ENCODE measurements around the gene RGS19. TPM values are rescaled to one million over a fixed set of nuclear protein-coding genes. Genes with fewer than 3 reads are reported as not detected.
"Not testable (repeated sequence)": the region's sequence is repeated elsewhere in the genome, so short reads cannot be mapped to it uniquely, and the experiment has no call there.

Gene RGS19
- total RNA-seq, 1 experiment from 2014 or later: 16.4 TPM

DNA sequence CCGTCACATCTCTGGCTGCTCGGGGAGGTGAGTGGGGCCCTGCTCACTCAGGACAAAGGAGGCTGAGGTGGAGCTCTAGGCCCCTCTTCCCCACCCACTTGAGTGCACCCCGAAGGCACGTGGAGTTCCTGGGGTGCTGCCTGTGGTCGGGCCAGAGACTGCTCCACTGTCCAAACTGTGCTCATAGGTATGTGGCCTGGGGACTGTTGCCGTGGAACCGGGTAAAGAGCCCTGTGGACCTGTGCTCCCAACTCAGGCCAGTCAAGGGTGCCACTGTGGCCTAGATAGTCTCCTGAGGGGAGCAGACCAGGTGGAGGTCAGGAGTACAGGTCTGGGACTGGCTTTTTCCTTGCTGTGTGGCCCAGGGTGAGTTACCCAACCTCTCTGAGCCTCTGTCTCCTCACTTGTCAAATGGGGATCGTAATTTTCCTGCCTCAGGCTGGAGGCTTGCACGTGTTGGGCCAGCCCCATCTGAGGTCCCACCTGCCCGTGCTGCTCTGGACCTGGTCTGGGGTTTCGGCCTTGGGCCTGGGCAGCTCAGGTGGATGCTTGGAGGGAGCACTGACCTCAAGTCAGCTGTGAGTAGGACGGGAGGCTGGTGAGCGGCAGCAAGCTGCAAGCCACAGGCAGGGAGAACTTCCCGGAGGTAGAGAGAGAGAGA, 40.5 kb upstream of the RGS19 start:
- no TSS peak for BruUV-seq (replicated peaks)
- POLR2A ChIA-PET (ENCODE audit: low non-redundant PET): no interaction called here

DNA sequence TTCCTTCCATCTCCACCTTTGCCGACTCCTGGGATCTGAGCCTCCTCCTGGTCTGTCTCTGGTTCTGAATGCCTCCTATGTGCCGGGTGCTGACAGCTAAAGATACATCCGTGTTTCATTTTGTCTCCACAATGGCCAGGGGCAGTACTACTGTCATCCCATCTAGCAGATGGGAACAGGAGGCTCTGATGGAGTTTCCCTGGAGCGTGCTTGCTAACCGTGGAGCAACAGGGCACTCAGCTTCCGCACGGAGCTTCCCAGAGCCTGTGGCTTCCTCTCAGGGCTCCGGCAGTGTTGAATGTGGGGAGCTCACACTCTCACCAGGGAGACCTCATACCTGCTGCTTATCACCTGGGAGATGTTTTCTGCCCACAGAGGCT, 40.0 kb upstream of the RGS19 start:
- ChIA-PET CTCF (no interaction called here), POLR2A (ENCODE audit: low non-redundant PET) (no interaction called here)
- H3K4me3 ChIP-seq (ENCODE audit: low read depth, low read length, poor library complexity, severe bottlenecking): no peak overlapping the region
- H3K27ac ChIP-seq (ENCODE audit: low read depth, low read length, poor library complexity, severe bottlenecking): no peak overlapping the region
- peaks cover 33% of the 10 kb centered on the region for H3K27me3 ChIP-seq (replicated peaks; ENCODE audit: insufficient read depth, low read depth, low read length, poor library complexity)
- no TSS peak for BruUV-seq (replicated peaks)
- intact Hi-C loops (cut with micrococcal nuclease; ENCODE audit: unreplicated experiment): no loop called here
- DNase-seq (ENCODE audit: low spot score): no peak
- H3K9me3 ChIP-seq (ENCODE audit: low read depth, low read length, poor library complexity, severe bottlenecking): no peaks in the 10 kb centered on the region
- H3K36me3 ChIP-seq (ENCODE audit: insufficient read depth, low read length, poor library complexity, severe bottlenecking): no peaks in the 10 kb centered on the region
- TF ChIP-seq, protein P1, sequence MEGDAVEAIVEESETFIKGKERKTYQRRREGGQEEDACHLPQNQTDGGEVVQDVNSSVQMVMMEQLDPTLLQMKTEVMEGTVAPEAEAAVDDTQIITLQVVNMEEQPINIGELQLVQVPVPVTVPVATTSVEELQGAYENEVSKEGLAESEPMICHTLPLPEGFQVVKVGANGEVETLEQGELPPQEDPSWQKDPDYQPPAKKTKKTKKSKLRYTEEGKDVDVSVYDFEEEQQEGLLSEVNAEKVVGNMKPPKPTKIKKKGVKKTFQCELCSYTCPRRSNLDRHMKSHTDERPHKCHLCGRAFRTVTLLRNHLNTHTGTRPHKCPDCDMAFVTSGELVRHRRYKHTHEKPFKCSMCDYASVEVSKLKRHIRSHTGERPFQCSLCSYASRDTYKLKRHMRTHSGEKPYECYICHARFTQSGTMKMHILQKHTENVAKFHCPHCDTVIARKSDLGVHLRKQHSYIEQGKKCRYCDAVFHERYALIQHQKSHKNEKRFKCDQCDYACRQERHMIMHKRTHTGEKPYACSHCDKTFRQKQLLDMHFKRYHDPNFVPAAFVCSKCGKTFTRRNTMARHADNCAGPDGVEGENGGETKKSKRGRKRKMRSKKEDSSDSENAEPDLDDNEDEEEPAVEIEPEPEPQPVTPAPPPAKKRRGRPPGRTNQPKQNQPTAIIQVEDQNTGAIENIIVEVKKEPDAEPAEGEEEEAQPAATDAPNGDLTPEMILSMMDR (conservative IDR thresholded peaks at IDR 0.05; ENCODE audit: low read depth, low read length): no peak
- TF ChIP-seq EZH2 (IDR thresholded peaks at IDR 0.05; ENCODE audit: borderline replicate concordance, low read depth, low read length, poor library complexity, severe bottlenecking): no peak
- no peaks in the 10 kb centered on the region for H3K4me1 ChIP-seq (ENCODE audit: insufficient read depth, low read length, poor library complexity, severe bottlenecking)

More for the DNA sequence above, 40.5 kb upstream of the RGS19 start:
- no peak for TF ChIP-seq EZH2 (IDR thresholded peaks at IDR 0.05; ENCODE audit: borderline replicate concordance, low read depth, low read length, poor library complexity, severe bottlenecking)
- Histone ChIP-seq H3K4me1 (ENCODE audit: insufficient read depth, low read length, poor library complexity, severe bottlenecking) (no peaks in the 10 kb centered on the region), H3K9me3 (ENCODE audit: low read depth, low read length, poor library complexity, severe bottlenecking) (no peaks in the 10 kb centered on the region), H3K27me3 (replicated peaks; ENCODE audit: insufficient read depth, low read depth, low read length, poor library complexity) (peaks cover 37% of the 10 kb centered on the region), H3K36me3 (ENCODE audit: insufficient read depth, low read length, poor library complexity, severe bottlenecking) (no peaks in the 10 kb centered on the region), H3K4me3 (ENCODE audit: low read depth, low read length, poor library complexity, severe bottlenecking) (no peak overlapping the region), H3K27ac (ENCODE audit: low read depth, low read length, poor library complexity, severe bottlenecking) (no peak overlapping the region)
- DNase-seq (ENCODE audit: low spot score): no peak
- intact Hi-C loops (cut with micrococcal nuclease; ENCODE audit: unreplicated experiment): loop anchor here (1.0 to 5.0 kb wide), 2 partner anchors 37 to 583 kb away; partner anchors contain the start of gene PTK6
- CTCF ChIA-PET: interaction anchor here (0.6 to 0.8 kb wide), 4 partner anchors 24 to 617 kb away, joined by 3 to 13 read pairs (median 4); no protein-coding TSS in a partner anchor

DNA sequence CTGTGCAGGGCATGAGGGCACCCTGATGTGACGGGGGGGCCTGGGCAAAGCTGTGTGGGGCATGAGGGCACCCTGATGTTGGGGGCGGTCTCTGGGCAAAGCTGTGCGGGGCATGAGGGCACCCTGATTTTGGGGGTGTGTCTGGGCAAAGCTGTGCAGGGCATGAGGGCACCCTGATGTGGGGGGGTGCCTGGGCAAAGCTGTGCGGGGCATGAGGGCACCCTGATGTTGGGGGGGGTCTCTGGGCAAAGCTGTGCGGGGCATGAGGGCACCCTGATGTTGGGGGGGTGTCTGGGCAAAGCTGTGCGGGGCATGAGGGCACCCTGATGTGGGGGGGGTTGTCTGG, 38.1 kb upstream of the RGS19 start:
- BruUV-seq (replicated peaks); CTCF ChIA-PET; H3K36me3 ChIP-seq (ENCODE audit: insufficient read depth, low read length, poor library complexity, severe bottlenecking); intact Hi-C loops (cut with micrococcal nuclease; ENCODE audit: unreplicated experiment); DNase-seq (ENCODE audit: low spot score); POLR2A ChIA-PET (ENCODE audit: low non-redundant PET); H3K27ac ChIP-seq (ENCODE audit: low read depth, low read length, poor library complexity, severe bottlenecking); H3K9me3 ChIP-seq (ENCODE audit: low read depth, low read length, poor library complexity, severe bottlenecking); H3K4me3 ChIP-seq (ENCODE audit: low read depth, low read length, poor library complexity, severe bottlenecking); H3K4me1 ChIP-seq (ENCODE audit: insufficient read depth, low read length, poor library complexity, severe bottlenecking): not testable (repeated sequence)
- H3K27me3 ChIP-seq (replicated peaks; ENCODE audit: insufficient read depth, low read depth, low read length, poor library complexity): peaks cover 19% of the 10 kb centered on the region

DNA sequence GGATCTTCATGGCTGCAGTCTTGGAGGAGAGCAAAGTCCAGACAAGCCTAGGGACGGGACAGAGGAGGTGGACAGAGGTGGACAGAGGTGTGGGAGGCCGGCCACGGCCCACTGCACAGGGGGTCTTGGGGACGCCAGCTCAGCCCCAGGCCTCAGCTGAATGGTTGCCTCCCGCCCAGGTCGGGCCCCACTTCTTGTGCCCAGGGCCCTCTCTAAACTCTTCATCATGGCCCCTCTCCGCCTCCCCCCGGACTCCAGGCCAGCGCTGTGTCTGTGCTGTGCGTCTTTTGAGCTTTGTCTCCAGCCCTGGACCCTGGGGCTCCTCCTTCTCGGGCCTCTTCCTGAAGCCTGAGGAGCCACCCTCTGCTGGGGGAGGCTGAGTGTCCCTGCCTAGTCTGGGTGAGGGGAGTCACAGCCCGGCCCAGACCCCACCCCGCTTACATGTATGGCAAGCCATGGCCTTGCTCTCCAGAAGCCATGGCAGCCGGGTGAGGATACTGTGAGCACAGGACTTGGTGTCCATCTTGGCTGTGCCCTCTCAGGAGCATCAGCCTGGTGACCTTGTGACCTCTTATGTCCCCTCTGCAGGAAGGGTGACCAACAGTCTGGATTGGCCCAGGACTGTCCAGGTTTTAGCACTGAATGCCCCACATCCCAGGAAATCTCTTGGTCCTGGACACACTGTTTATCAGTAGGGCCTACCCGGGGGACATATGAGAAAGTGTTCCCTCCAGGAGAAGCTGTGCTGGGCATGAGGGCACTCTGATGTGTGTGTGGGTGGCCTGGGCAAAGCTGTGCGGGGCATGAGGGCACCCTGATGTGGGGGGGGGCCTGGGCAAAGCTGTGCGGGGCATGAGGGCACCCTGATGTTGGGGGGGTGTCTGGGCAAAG, 37.5 kb upstream of the RGS19 start:
- no TSS peak for BruUV-seq (replicated peaks)
- Histone ChIP-seq H3K9me3 (ENCODE audit: low read depth, low read length, poor library complexity, severe bottlenecking) (no peaks in the 10 kb centered on the region), H3K27me3 (replicated peaks; ENCODE audit: insufficient read depth, low read depth, low read length, poor library complexity) (peaks cover 12% of the 10 kb centered on the region), H3K4me3 (ENCODE audit: low read depth, low read length, poor library complexity, severe bottlenecking) (no peak overlapping the region), H3K4me1 (ENCODE audit: insufficient read depth, low read length, poor library complexity, severe bottlenecking) (no peaks in the 10 kb centered on the region), H3K36me3 (ENCODE audit: insufficient read depth, low read length, poor library complexity, severe bottlenecking) (no peaks in the 10 kb centered on the region), H3K27ac (ENCODE audit: low read depth, low read length, poor library complexity, severe bottlenecking) (no peak overlapping the region)
- TF ChIP-seq, protein P1 (conservative IDR thresholded peaks at IDR 0.05; ENCODE audit: low read depth, low read length): no peak
- TF ChIP-seq EZH2 (IDR thresholded peaks at IDR 0.05; ENCODE audit: borderline replicate concordance, low read depth, low read length, poor library complexity, severe bottlenecking): no peak
- CTCF ChIA-PET: no interaction called here
- POLR2A ChIA-PET (ENCODE audit: low non-redundant PET): no interaction called here
- intact Hi-C loops (cut with micrococcal nuclease; ENCODE audit: unreplicated experiment): no loop called here
- no peak for DNase-seq (ENCODE audit: low spot score)
